Dermis blood vessel endothelial cell (primary cell): Measurements from ENCODE around the gene RASSF9. TPM values are rescaled to one million over a fixed set of nuclear protein-coding genes. Genes with fewer than 3 reads are reported as not detected.

Source experiments
- total RNA-seq: library from RNA; depleted of rRNA; stranded (reverse); fragments of >200 nt; gene quantifications from 2 replicates; pipeline ENCODE4 v1.2.3, GENCODE V29; 2014

Gene RASSF9
- total RNA-seq, 1 donor from 2014 or later: 7.7 TPM

Other genes with a start within 250 kb of the RASSF9 start
- 6.1 and 18.3 TPM in 2 replicates for gene NTS, start 37.9 kb upstream of the RASSF9 start, total RNA-seq